ENCODE data around the gene HBG1.

HBG1 gene

DNA sequence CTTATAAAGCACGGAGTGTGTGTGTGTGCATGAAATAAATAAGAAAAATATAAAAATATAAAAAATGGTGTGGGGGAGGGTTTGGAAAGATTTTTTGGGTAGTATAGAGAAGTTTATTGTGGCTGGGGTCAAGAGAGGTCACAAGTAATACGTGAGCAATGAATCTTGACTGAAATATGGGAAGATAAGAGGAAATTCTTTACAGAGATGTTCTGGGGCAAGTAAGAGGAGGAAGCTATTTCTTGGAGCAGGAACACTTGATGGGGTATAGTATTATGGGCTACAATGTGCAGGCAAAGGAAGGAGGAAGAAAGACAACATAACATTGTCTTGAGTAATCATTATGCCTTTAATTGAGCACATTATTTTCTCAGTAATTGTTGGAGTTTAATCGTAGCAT lies 17.5 kb downstream of the HBG1 start:
- no peaks in the 10 kb centered on the region for H3K27me3 ChIP-seq
- no peaks in the 10 kb centered on the region for H3K36me3 ChIP-seq
- DNase-seq, result no peak
- H3K4me3 ChIP-seq (ENCODE audit: low read depth, low read length), result no peak overlapping the region
- TF ChIP-seq, protein P1, sequence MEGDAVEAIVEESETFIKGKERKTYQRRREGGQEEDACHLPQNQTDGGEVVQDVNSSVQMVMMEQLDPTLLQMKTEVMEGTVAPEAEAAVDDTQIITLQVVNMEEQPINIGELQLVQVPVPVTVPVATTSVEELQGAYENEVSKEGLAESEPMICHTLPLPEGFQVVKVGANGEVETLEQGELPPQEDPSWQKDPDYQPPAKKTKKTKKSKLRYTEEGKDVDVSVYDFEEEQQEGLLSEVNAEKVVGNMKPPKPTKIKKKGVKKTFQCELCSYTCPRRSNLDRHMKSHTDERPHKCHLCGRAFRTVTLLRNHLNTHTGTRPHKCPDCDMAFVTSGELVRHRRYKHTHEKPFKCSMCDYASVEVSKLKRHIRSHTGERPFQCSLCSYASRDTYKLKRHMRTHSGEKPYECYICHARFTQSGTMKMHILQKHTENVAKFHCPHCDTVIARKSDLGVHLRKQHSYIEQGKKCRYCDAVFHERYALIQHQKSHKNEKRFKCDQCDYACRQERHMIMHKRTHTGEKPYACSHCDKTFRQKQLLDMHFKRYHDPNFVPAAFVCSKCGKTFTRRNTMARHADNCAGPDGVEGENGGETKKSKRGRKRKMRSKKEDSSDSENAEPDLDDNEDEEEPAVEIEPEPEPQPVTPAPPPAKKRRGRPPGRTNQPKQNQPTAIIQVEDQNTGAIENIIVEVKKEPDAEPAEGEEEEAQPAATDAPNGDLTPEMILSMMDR (IDR thresholded peaks at IDR 0.05; ENCODE audit: low read depth, low read length), result no peak
- no peaks in the 10 kb centered on the region for H3K4me1 ChIP-seq
- H3K9me3 ChIP-seq, result no peaks in the 10 kb centered on the region

DNA sequence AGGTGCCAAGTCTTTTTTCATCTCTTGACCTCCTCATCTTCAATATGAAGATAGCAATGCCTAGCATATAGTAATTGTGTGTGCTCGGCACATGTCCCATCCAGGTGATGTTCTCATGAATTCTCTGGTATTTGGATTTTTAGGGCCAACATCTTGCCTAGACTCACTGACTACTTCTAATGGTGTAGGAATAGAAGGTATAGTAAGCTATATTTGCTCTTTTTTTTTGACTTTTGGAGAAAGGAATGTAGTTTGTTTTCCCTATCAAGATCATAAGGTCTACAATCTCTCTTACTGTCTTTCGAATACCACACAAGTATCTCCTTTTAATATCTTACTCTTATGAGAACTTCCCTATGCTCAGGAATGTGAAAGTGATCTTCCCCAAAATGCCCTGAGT lies 18.5 kb downstream of the HBG1 start:
- H3K4me1 ChIP-seq, result no peaks in the 10 kb centered on the region
- H3K36me3 ChIP-seq, result no peaks in the 10 kb centered on the region
- no peak for DNase-seq
- H3K4me3 ChIP-seq (ENCODE audit: low read depth, low read length), result no peak overlapping the region
- H3K9me3 ChIP-seq, result no peaks in the 10 kb centered on the region
- TF ChIP-seq, protein P1 (IDR thresholded peaks at IDR 0.05; ENCODE audit: low read depth, low read length), result no peak
- no peaks in the 10 kb centered on the region for H3K27me3 ChIP-seq

- H3K4me3 ChIP-seq (ENCODE audit: low read depth, low read length), result no peak overlapping the region
- H3K9me3 ChIP-seq, result no peaks in the 10 kb centered on the region
- TF ChIP-seq, protein P1 (IDR thresholded peaks at IDR 0.05; ENCODE audit: low read depth, low read length), result no peak
- no peaks in the 10 kb centered on the region for H3K27me3 ChIP-seq
- H3K36me3 ChIP-seq, result no peaks in the 10 kb centered on the region
- no peaks in the 10 kb centered on the region for H3K4me1 ChIP-seq
- no peak for DNase-seq
Observed at GRCh38 chr11:5230266-5230665, 19.4 kb downstream of the HBG1 start.

DNA sequence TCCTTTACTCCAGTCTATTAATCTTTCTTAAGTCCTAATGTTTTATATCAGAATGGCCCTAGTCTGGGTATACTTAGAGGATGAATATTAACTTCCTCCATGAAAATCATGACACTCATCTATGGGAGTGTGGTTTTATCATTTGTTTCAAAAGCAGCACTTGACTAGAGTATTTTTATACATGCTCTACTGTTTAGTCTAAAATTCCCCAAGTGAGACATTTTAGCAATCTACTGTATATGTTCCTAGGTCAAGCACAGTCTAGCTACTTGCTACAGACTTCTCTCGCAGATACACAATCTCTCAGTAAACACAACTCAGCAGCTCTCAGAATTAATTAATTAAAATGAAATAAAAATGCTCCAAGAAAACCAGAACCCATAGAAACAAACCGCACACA lies 19.9 kb downstream of the HBG1 start:
- Histone ChIP-seq H3K9me3 (no peaks in the 10 kb centered on the region), H3K27me3 (no peaks in the 10 kb centered on the region), H3K36me3 (no peaks in the 10 kb centered on the region), H3K4me1 (no peaks in the 10 kb centered on the region), H3K4me3 (ENCODE audit: low read depth, low read length) (no peak overlapping the region)
- TF ChIP-seq, protein P1 (IDR thresholded peaks at IDR 0.05; ENCODE audit: low read depth, low read length), result no peak
- DNase-seq, result no peak

- Histone ChIP-seq H3K4me3 (ENCODE audit: low read depth, low read length) (no peak overlapping the region), H3K9me3 (no peaks in the 10 kb centered on the region), H3K4me1 (no peaks in the 10 kb centered on the region), H3K27me3 (no peaks in the 10 kb centered on the region), H3K36me3 (no peaks in the 10 kb centered on the region)
- TF ChIP-seq, protein P1 (IDR thresholded peaks at IDR 0.05; ENCODE audit: low read depth, low read length), result no peak
- no peak for DNase-seq
Observed at GRCh38 chr11:5229356-5229755, 20.3 kb downstream of the HBG1 start.

DNA sequence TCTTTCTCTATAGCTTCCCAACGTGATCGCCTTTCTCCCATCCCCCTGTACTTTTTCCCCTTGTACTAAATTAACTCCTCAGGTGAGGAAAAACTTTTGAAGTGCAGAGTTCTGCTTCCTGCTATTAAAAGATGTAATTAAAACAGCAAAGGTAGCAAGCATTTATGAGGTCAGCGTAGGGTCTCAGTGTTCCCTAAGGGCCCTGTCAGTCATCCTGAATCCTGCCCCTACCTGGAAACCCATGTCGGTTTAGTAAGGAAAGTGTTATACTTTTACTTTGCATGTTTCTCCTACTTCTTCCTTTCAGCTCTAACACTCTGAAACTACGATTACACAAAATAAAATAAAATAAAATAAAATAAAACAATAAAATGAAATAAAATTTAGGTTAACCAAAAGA lies 21.5 kb downstream of the HBG1 start:
- TF ChIP-seq, protein P1 (IDR thresholded peaks at IDR 0.05; ENCODE audit: low read depth, low read length), result no peak
- no peak for DNase-seq
- H3K27me3 ChIP-seq, result no peaks in the 10 kb centered on the region
- no peaks in the 10 kb centered on the region for H3K4me1 ChIP-seq
- H3K9me3 ChIP-seq, result no peaks in the 10 kb centered on the region
- no peaks in the 10 kb centered on the region for H3K36me3 ChIP-seq
- no peak overlapping the region for H3K4me3 ChIP-seq (ENCODE audit: low read depth, low read length)
